A673 (cell line): ENCODE measurements around the gene ZNG1F. TPM values are rescaled to one million over a fixed set of nuclear protein-coding genes. Genes with fewer than 3 reads are reported as not detected.
"Not testable (repeated sequence)": the region's sequence is repeated elsewhere in the genome, so short reads cannot be mapped to it uniquely, and the experiment has no call there.

ENCODE experiments used
- BruUV-seq: library from RNA; stranded (reverse); fragments of 400-500 nt; replicated peaks from 2 replicates; lab custom pipeline; 2021; lab: Mats Ljungman, UMichigan
- CTCF ChIA-PET: fragments of 300-600 bp; sonication (Branson Sonifier 250); formaldehyde crosslinking; loops from one replicate; lab custom pipeline; 2022; ENCODE audit warnings: antibody characterized with exemption; lab: Charles Lee
- POLR2A ChIA-PET: fragments of 300-600 bp; sonication (Branson Sonifier 250); formaldehyde crosslinking; loops from one replicate; lab custom pipeline; 2022; ENCODE audit warnings: antibody characterized with exemption; ENCODE audit not compliant: low non-redundant PET; lab: Charles Lee
- DNase-seq: peaks from one replicate; pipeline ENCODE4 v3.0.0-alpha.2; 2015; ENCODE audit warnings: low spot score
- H3K27ac ChIP-seq: fragments of 200-600 bp; sonication (generic); 2 replicates; pipeline ENCODE4 v1.5.1; 2016; ENCODE audit warnings: mixed run types, low read depth, mild to moderate bottlenecking, mixed read lengths, antibody characterized with exemption, low read length; ENCODE audit not compliant: poor library complexity, severe bottlenecking
- H3K27me3 ChIP-seq: fragments of 200-600 bp; sonication (generic); replicated peaks from 2 replicates; pipeline ENCODE4 v1.6.1; 2017; ENCODE audit warnings: mixed run types, low read depth, mild to moderate bottlenecking, mixed read lengths, antibody characterized with exemption, low read length; ENCODE audit not compliant: insufficient read depth, poor library complexity
- H3K36me3 ChIP-seq: fragments of 200-600 bp; sonication (generic); 2 replicates; pipeline ENCODE4 v1.6.1; 2016; ENCODE audit warnings: mixed run types, mild to moderate bottlenecking, mixed read lengths, antibody characterized with exemption, low read length; ENCODE audit not compliant: insufficient read depth, poor library complexity, severe bottlenecking
- H3K4me1 ChIP-seq: fragments of 200-600 bp; sonication (generic); 2 replicates; pipeline ENCODE4 v1.6.1; 2017; ENCODE audit warnings: mixed run types, mild to moderate bottlenecking, mixed read lengths, antibody characterized with exemption, low read length; ENCODE audit not compliant: insufficient read depth, poor library complexity, severe bottlenecking
- H3K4me3 ChIP-seq: fragments of 200-600 bp; sonication (generic); 2 replicates; pipeline ENCODE4 v1.5.1; 2016; ENCODE audit warnings: low read depth, mixed run types, mild to moderate bottlenecking, mixed read lengths, low read length; ENCODE audit not compliant: poor library complexity, severe bottlenecking
- H3K9me3 ChIP-seq: fragments of 200-600 bp; sonication (generic); 2 replicates; pipeline ENCODE4 v1.6.1; 2016; ENCODE audit warnings: mixed run types, low read depth, mild to moderate bottlenecking, mixed read lengths, antibody characterized with exemption, low read length; ENCODE audit not compliant: poor library complexity, severe bottlenecking
- intact Hi-C: fragments of 100-400 bp; cut with micrococcal nuclease; formaldehyde crosslinking; loops from one replicate; pipeline ENCODE4 v1.10.0; 2022; ENCODE audit not compliant: unreplicated experiment
- microRNA-seq: library from miRNA; unstranded; fragments of <30 nt; microRNA quantifications from one replicate; pipeline ENCODE4 v1.2.0, GENCODE V29; 2021
- total RNA-seq: library from RNA; stranded (reverse); gene quantifications from 2 replicates; pipeline ENCODE4 v1.2.3, GENCODE V29; 2021

Gene ZNG1F
- total RNA-seq, 1 experiment from 2014 or later, result 8.0 TPM

GRCh38 chr9:41082358-41082757, 106.8 kb downstream of the ZNG1F start:
- CTCF ChIA-PET, H3K4me3 ChIP-seq, H3K4me1 ChIP-seq, intact Hi-C loops, DNase-seq, POLR2A ChIA-PET, H3K27me3 ChIP-seq, BruUV-seq, H3K9me3 ChIP-seq, H3K27ac ChIP-seq, H3K36me3 ChIP-seq: not testable (repeated sequence)

Small RNA genes lying within 50 kb of the gene (microRNA-seq; reads per million reads assigned to microRNA genes)
- gene MIR4477A, result not detected

Other genes with a start within 250 kb of the ZNG1F start
- not detected in 2 replicates for gene FOXD4L6, start 60.6 kb downstream of the ZNG1F start, total RNA-seq